GM18502 (cell line): ENCODE measurements around the gene NIP7.
A peak's percentile ranks its signal among the peaks of the same experiment; 100 is the strongest.

Experiments used
- ATAC-seq: cut with Tn5 transposase; IDR thresholded peaks from one replicate; pipeline ENCODE4 v1.9.1; 2021; ENCODE audit warnings: mild to moderate bottlenecking; ENCODE audit not compliant: unreplicated experiment, poor library complexity

The NIP7 gene

DNA sequence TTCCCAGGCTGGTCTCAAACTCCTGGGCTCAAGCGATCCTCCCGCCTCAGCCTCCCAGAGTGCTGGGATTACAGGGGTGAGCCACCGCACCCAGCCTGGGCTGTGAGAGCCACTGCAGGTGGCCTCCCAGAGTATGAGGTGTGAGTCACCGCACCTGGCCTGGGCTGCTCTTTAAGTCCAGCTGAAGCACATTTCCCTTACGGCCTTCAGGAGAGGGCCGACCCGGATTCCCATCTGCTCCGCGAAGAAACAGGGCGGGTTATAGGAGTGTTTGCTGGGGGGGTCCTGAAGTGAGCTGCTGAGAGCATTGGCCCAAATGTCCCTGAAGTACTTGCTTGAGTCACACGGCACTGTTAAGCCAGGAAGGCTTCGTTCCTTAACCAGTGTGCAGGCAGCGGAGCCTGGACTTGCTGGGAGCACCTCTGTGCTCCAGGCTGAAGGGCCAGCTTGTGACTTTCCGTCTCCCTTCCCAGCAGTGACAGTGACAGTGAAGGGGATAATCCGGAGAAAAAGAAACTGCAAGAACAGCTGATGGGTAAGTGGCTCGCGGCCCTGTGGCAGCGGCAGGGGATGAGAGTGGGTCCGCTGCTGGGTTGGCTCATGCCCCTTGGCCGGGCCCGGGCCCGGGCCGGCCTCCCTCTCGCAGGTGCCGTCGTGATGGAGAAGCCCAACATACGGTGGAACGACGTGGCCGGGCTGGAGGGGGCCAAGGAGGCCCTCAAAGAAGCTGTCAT lies 21.2 kb upstream of the NIP7 start:
- no peak for ATAC-seq

GRCh38 chr16:69318911-69319289 lies 20.7 kb upstream of the NIP7 start:
- no peak for ATAC-seq

DNA sequence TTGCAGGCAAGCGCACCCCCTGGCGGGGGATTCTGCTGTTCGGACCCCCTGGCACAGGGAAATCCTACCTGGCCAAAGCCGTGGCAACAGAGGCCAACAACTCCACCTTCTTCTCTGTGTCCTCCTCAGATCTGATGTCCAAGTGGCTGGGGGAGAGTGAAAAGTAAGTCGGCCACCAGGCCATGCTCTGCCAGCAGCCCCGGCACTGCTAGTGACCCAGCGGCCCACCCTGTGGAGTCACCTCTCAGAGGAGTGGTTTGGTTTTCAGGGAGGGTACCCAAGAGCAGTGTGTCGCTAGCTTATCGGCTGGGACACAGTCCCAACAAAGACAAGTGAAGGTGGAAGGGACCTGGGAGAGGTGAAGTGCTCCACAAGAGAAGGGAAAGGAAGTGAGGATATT lies 20.2 kb upstream of the NIP7 start:
- ATAC-seq: no peak

GRCh38 chr16:69319826-69320739 lies 19.5 kb upstream of the NIP7 start:
- ATAC-seq: no peak

- no peak for ATAC-seq
Observed at GRCh38 chr16:69320740-69321073, 18.9 kb upstream of the NIP7 start.

DNA sequence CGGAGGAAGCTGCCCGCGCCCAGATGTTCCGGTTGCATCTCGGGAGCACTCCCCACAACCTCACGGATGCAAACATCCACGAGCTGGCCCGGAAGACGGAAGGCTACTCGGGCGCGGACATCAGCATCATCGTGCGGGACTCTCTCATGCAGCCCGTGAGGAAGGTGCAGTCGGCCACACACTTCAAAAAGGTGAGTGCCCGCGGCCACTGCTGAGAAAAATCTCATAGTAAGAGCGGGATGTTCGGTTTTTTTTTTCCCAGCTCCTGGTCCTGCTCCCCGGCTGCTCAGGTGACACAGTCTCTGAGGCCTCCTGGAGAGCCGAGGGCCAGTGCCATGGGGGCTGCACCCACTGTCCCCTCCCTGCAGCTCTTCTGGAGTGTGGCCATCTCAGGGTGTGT lies 18.5 kb upstream of the NIP7 start:
- ATAC-seq: no peak

DNA sequence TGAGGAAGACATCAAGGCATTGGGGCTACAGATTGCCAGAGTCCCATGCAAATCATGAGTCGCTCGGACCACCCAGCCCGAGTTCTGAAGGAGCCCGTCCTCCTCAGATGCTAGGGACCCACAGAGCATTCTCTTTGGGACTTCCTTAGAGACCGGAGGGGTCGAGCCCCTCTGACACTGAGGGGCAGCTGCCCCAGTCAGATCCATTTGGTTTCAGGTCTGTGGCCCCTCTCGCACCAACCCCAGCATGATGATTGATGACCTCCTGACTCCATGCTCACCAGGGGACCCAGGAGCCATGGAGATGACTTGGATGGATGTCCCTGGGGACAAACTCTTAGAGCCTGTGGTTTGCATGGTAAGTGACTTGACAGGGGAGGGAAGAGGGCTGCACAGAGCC lies 17.2 kb upstream of the NIP7 start:
- ATAC-seq: no peak

GRCh38 chr16:69323415-69323814 lies 16.2 kb upstream of the NIP7 start:
- no peak for ATAC-seq

DNA sequence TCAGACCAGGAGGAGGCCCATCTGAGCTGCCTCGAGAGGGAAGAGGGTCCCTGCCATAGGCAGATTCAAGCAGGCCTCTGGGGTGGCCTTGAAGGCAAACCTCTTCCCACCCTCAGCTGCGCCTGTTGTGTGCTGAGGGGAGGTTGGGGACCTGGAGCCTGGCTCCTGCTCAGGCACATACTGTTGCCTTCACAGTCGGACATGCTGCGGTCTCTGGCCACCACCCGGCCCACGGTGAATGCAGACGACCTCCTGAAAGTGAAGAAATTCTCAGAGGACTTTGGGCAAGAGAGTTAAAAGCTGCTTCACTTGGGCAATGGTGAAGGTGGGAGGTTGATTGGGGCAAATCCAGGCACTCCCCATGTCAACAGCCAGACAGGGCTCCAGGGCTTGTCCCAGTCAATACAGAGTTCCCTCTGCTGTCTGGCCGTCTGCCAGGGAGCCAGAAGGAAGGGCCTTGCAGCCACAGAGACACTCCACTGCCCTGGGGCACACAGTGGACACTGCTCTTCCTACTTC lies 15.5 kb upstream of the NIP7 start:
- no peak for ATAC-seq

DNA sequence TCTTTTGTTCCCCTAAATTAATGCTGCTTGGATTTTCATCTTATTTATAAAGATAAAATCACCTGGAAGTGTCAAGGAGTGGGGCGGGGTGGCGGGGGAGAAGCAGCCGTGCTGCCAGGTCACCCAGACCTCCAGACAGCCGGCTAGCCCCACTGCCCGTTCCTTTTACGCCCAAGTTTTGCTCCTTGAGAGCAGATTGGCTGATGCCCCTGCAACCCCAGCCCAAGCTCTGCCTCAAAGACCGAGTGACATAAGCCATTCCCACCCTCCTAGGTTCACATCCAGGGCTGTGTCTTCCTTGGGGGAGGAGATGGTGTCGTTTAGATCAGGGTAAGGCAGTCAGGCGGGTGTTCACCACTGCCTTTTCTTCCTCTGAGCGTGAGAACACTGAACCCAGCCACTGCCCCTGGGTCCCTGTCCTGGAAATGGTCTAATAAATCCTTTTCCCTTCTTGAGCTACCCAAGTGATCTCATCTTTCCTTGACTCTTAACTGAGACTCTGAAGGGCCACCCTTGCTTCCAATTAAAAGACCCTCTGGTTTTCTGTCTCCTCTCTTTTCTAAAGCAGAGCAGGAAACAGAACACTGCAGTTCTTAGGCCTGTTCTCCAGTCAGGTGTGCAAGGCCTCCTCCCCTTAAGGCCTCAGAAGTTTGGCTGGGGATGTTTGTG lies 14.9 kb upstream of the NIP7 start:
- ATAC-seq: no peak

- no peak for ATAC-seq
Observed at GRCh38 chr16:69325784-69326171, 13.8 kb upstream of the NIP7 start.

DNA sequence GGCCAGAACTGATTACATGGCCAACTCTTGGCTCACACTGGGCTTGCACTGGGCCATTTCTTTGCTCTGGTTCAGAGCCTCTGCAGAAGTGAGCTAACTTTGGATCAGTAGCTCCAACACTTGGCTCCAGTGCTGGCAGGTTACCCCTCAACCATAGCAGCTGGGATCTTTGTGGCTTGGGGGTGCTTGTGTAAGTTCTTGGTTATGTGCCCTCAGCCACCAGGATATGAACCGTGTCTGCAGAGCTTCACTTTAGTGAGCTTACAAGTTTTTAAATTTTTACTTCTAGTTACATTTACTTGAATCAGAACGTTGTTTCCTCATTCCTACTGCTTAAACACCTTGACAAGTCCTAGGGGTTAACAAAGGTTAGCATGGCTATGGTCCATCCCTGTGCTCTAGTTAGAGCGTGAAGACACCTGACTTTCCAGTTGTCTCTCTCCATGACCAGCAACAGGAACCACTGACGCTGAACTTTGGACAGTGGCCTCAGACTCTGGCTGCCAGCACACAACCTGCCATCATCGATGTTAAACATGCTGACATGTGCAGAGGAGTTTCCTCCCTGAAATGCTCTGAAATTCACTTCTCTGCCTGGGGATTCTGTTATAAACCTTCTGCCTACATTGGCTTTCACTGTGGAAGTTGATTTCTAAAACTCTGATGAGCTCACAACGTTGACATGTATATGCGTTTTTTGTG lies 13.2 kb upstream of the NIP7 start:
- no peak for ATAC-seq

- no peak for ATAC-seq
Observed at GRCh38 chr16:69327585-69328310, 11.8 kb upstream of the NIP7 start.

GRCh38 chr16:69328854-69329316 lies 10.7 kb upstream of the NIP7 start:
- ATAC-seq: no peak

DNA sequence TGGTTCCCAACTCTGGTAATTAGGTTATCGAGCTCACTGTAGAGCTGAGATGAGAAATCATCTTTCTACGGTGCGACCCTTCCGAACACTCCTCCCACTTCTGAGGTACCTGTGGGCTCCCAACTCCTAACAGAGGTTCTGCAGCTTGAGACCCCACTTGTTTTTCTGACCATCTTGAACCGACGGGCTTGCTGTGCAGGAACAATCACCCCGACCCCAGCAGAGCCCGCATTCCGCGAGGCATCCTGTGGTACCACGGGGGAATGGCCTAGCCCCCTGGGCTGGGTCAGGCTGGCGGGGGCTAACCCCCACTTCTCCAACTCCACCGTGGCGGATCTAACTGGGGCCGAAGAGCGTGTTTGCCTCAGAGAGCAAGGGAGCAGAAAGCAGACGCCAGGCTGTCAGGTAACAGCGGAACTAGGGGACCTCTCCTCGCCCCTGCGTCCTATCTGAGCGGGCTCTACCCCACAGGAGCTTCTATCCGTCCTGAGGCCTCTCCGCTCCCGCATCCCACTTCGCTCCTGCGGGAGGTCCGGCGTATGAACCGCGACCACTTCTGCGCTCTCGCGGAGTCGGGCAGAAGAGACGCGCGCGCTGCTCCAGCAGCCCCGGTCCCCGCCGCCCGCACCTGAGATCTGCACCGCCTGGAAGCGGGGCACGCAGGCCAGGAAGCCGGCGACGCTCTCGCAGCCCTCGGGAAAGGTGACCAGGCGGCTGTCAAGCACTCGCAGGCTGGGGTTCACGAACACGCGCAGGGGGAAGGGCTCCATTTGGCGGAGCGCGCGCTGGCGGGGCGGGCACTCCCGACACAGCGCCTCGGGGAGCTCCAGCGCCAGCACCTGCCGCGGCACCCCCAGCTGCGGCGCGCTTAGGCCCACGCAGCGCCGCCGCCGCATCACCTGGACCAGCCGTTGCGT lies 9.9 kb upstream of the NIP7 start:
- ATAC-seq: peak; percentile 36

GRCh38 chr16:69330286-69331109 lies 9.1 kb upstream of the NIP7 start, which contains the start of gene PDF:
Gene PDF, minus strand, starts transcription at chr16:69330588. Its CDS starts 18 bp downstream, at chr16:69330570.
- ATAC-seq: peak; percentile 95

DNA sequence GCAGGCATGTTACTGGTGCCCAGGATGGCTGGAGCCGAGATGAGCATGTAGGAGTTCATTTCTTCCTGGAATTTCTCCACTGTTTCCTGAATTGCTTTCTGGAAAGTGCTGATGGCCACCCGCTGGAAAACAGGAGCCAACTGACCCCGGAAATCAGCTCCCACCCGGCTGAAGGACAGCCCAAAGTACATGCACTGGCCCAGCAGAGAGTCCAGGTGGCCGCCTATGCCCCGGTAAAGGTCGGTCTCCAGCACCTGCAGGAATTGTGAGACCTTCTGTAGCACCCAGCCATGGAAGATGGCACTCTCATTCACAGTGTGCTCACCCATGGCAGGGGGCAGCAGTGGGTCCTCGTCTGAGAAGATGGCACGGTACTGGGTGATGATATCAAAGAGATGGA lies 4.9 kb upstream of the NIP7 start:
- no peak for ATAC-seq
